Stimulated activated naive CD4-positive, alpha-beta T cell (primary cell): ENCODE measurements around the gene DPPA5.
"Not testable (repeated sequence)": the region's sequence is repeated elsewhere in the genome, so short reads cannot be mapped to it uniquely, and the experiment has no call there.

Source experiments
- DNase-seq, 6 experiments: peaks; one replicate each; lab custom pipeline; 2025; lab: John Stamatoyannopoulos, UW

Gene DPPA5

GRCh38 chr6:73353636-73354593 lies at the start of gene DPPA5:
Gene DPPA5 (minus strand): TSS chr6:73354276. CDS start chr6:73354225, 51 bp downstream.
- no peak for DNase-seq

GRCh38 chr6:73400656-73401055 lies 46.6 kb upstream of the DPPA5 start:
- DNase-seq: no peak

- no peak for DNase-seq
These were observed 41.8 kb upstream of the DPPA5 start for GRCh38 chr6:73395875-73396274.

- peak in 5 of 6 experiments; percentile 11 to 55 (median 24) for DNase-seq
These were observed 40.7 kb upstream of the DPPA5 start, which contains the start of gene DDX43 for GRCh38 chr6:73394577-73395354. Gene DDX43 (plus strand): TSS chr6:73394828. CDS start chr6:73394906, 78 bp downstream.

GRCh38 chr6:73393278-73393677 lies 39.2 kb upstream of the DPPA5 start:
- no peak for DNase-seq

- DNase-seq: not testable (repeated sequence)
These were observed 38.1 kb upstream of the DPPA5 start for GRCh38 chr6:73392188-73392587.

- no peak for DNase-seq
These were observed 37.6 kb upstream of the DPPA5 start for GRCh38 chr6:73391675-73392074.

GRCh38 chr6:73389854-73390253 lies 35.8 kb upstream of the DPPA5 start:
- DNase-seq: no peak

- DNase-seq: peak in 2 of 6 experiments; percentile 6 to 15
These were observed 34.9 kb upstream of the DPPA5 start for GRCh38 chr6:73388800-73389512.

GRCh38 chr6:73388433-73388799 lies 34.3 kb upstream of the DPPA5 start:
- no peak for DNase-seq

GRCh38 chr6:73382462-73383113 lies 28.5 kb upstream of the DPPA5 start:
- DNase-seq: no peak

- not testable (repeated sequence) for DNase-seq
These were observed 27.5 kb upstream of the DPPA5 start for GRCh38 chr6:73381531-73381930.

GRCh38 chr6:73377225-73377624 lies 23.1 kb upstream of the DPPA5 start:
- DNase-seq: no peak

- no peak for DNase-seq
These were observed 21.1 kb upstream of the DPPA5 start for GRCh38 chr6:73375216-73375615.

GRCh38 chr6:73372516-73372915 lies 18.4 kb upstream of the DPPA5 start:
- DNase-seq: no peak

- no peak for DNase-seq
These were observed 17.9 kb upstream of the DPPA5 start for GRCh38 chr6:73371984-73372383.

GRCh38 chr6:73369563-73369962 lies 15.5 kb upstream of the DPPA5 start, which contains the start of gene OOEP:
Gene OOEP (minus strand): TSS chr6:73369897. CDS start chr6:73369792, 105 bp downstream.
- no peak for DNase-seq

- no peak for DNase-seq
These were observed 15.1 kb upstream of the DPPA5 start for GRCh38 chr6:73369157-73369556.

- DNase-seq: no peak
These were observed 14.6 kb upstream of the DPPA5 start for GRCh38 chr6:73368675-73369074.

GRCh38 chr6:73367761-73368355 lies 13.8 kb upstream of the DPPA5 start:
- no peak for DNase-seq

- no peak for DNase-seq
These were observed 10.5 kb upstream of the DPPA5 start for GRCh38 chr6:73364549-73364948.
